ENCODE measurements around the gene BFSP1.

- TF ChIP-seq ZNF747 (tag by site-specific recombination; IDR thresholded peaks at IDR 0.05) (no peak), ZNF274 (IDR thresholded peaks at IDR 0.05; ENCODE audit: low read length) (no peak), ZNF274 (tag by site-specific recombination; IDR thresholded peaks at IDR 0.05; ENCODE audit: borderline replicate concordance) (no peak)
- TF ChIP-seq, protein P1, sequence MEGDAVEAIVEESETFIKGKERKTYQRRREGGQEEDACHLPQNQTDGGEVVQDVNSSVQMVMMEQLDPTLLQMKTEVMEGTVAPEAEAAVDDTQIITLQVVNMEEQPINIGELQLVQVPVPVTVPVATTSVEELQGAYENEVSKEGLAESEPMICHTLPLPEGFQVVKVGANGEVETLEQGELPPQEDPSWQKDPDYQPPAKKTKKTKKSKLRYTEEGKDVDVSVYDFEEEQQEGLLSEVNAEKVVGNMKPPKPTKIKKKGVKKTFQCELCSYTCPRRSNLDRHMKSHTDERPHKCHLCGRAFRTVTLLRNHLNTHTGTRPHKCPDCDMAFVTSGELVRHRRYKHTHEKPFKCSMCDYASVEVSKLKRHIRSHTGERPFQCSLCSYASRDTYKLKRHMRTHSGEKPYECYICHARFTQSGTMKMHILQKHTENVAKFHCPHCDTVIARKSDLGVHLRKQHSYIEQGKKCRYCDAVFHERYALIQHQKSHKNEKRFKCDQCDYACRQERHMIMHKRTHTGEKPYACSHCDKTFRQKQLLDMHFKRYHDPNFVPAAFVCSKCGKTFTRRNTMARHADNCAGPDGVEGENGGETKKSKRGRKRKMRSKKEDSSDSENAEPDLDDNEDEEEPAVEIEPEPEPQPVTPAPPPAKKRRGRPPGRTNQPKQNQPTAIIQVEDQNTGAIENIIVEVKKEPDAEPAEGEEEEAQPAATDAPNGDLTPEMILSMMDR (tag by site-specific recombination; IDR thresholded peaks at IDR 0.05), result no peak
Observed at GRCh38 chr20:17498641-17499040, 32.5 kb downstream of the BFSP1 start.
